ENCODE results near the gene HMGN1.
"Not testable (repeated sequence)": the region's sequence is repeated elsewhere in the genome, so short reads cannot be mapped to it uniquely, and the experiment has no call there.

HMGN1 gene

GRCh38 chr21:39387461-39388037, 38.7 kb upstream of the HMGN1 start:
- H3K4me3 ChIP-seq (ENCODE audit: low read length), result peak overlapping the region; percentile 63
- DNase-seq (ENCODE audit: low read depth), result peak; percentile 73
- no peak for TF ChIP-seq CTCF (conservative IDR thresholded peaks at IDR 0.05; ENCODE audit: low read length)

- no peak for DNase-seq (ENCODE audit: low read depth)
- H3K4me3 ChIP-seq (ENCODE audit: low read length), result no peak overlapping the region
- no peak for TF ChIP-seq CTCF (conservative IDR thresholded peaks at IDR 0.05; ENCODE audit: low read length)
These were observed 38.0 kb upstream of the HMGN1 start for GRCh38 chr21:39386899-39387298.

GRCh38 chr21:39386194-39386593, 37.3 kb upstream of the HMGN1 start:
- H3K4me3 ChIP-seq (ENCODE audit: low read length), result peak overlapping the region; percentile 53

GRCh38 chr21:39385299-39386145, 36.6 kb upstream of the HMGN1 start:
- peak overlapping the region; percentile 53 for H3K4me3 ChIP-seq (ENCODE audit: low read length)
- peak; percentile 77 for DNase-seq (ENCODE audit: low read depth)
- TF ChIP-seq CTCF (conservative IDR thresholded peaks at IDR 0.05; ENCODE audit: low read length), result no peak

More at GRCh38 chr21:39386194-39386593, 37.3 kb upstream of the HMGN1 start:
- DNase-seq (ENCODE audit: low read depth), result no peak
- no peak for TF ChIP-seq CTCF (conservative IDR thresholded peaks at IDR 0.05; ENCODE audit: low read length)

GRCh38 chr21:39384674-39385298, 35.9 kb upstream of the HMGN1 start:
- DNase-seq (ENCODE audit: low read depth), result no peak
- no peak overlapping the region for H3K4me3 ChIP-seq (ENCODE audit: low read length)
- no peak for TF ChIP-seq CTCF (conservative IDR thresholded peaks at IDR 0.05; ENCODE audit: low read length)

GRCh38 chr21:39382096-39382495, 33.2 kb upstream of the HMGN1 start:
- not testable (repeated sequence) for DNase-seq (ENCODE audit: low read depth); H3K4me3 ChIP-seq (ENCODE audit: low read length)

- H3K4me3 ChIP-seq (ENCODE audit: low read length), result peak overlapping the region; percentile 91
- DNase-seq (ENCODE audit: low read depth), result no peak
- no peak for TF ChIP-seq CTCF (conservative IDR thresholded peaks at IDR 0.05; ENCODE audit: low read length)
These were observed 32.1 kb upstream of the HMGN1 start for GRCh38 chr21:39381009-39381408.

All from AG10803 (cell line).